Activated CD4-positive, alpha-beta T cell treated with anti-CD3 and anti-CD28 coated beads for 24 hours (primary cell): ENCODE results near the gene AFF3.
"Not testable (repeated sequence)": the region's sequence is repeated elsewhere in the genome, so short reads cannot be mapped to it uniquely, and the experiment has no call there.

Experiments
- DNase-seq, 2 donors: peaks; one replicate each; pipeline ENCODE4 v3.0.0-alpha.2; 2020; ENCODE audit warnings: low read depth in 2 of 2

AFF3 gene

DNA sequence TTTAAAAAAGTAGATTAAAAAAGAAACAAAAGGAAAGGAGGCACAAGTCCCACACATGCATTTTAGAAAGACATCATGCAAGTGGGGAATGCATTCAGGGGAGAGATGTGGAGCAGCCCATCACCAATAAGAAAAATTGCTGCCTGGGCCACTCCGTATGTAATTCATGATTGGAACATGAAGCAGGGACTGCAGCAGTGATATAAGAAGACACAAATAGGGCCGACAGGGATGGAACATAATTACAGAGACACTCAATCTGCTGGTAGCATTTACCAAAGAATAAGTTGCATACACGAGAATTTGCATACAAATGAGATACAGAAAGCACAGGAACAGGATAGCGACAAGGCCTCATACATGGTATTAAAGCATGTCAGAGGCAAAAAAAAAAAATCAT lies 6.5 kb upstream of the AFF3 start:
- DNase-seq: no peak

DNA sequence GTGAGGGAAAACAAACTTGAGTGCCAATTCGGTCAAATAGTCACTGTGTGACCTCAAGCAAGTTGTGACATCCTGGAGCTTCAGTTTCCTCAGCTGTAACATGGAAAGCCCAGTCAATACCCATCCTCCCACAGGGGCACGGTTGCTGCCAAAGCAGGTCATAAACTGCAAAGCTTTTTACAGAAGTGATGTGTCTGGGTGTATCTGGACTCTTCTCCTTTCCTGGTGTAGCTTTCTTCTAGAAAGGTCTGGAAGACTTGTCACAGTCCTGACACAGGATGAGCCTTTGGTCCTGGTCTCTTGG lies 4.2 kb upstream of the AFF3 start:
- no peak for DNase-seq

DNA sequence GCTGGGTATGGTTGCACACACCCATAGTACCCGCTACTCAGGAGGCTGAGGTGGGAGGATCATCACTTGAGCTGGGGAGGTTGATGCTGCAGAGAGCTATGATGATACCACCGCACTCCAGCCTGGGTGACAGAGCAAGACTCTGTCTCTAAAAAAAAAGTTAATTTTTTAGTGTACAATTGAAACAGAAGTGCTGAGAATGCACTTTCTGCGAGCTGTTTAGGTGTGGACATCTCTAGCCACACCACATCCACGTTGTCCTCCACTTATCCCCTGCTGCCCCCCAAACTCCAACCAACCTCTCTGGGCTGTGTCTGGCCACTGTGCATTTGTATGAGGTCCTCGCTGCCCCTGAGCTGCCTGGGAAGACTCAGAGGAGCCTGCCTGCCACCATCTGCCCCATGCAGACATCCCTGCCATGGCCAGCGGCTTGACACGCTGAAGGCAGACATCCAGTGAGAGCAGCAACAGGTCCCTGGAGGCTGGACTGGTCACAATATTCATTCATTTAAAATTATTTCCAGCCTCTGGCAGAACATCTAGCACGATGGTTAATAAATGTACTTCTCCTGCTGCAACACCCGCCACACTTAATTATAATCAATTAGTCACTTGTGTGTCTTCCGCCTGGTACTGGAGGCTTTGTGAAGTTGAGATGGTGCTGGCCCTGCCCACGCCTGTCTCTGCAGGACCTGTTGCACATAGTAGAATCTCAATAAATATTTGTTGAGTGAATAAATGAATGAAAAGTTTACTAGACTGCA lies 3.7 kb upstream of the AFF3 start:
- DNase-seq: no peak

DNA sequence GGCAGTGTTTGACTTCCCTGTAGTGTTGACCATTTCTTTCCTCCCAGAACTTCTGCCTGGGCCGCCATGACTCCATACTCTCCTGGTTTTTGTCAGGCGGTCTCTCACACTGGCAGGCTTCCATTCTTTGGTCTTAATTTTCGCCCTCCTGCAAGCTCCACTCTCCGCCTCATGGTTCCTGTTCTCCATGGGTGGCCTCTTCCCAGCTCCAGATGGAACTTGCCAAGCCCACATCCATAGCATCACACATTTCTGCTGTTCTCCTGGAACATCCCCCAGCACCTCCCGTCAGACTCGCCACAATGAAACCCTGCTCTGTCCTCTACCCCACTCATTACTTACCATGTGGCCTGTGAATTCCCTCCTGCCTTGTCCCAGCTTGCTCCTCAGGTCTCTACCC lies 896 bp upstream of the AFF3 start:
- DNase-seq: no peak

DNA sequence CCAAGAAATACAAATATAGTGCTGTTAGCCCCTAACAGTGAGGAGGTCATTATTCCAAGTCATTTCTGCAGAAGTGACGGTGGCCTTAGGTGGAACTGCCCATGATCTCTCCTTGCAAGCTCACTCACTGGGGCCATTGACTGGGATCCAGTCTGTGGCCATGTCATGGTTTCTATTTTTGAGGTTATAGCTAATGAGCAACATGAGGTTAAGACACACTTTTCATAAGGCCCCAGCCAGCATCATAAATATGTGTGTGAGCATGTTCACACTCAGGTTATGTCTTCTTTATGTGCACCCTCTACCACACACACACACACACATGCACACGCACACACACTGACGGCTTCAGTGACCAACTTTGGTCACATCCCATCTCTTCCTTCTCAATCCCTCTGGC lies 484 bp downstream of the AFF3 start:
- no peak for DNase-seq

GRCh38 chr2:100140582-100140981 lies 1.8 kb downstream of the AFF3 start:
- DNase-seq: no peak

- DNase-seq: no peak
Observed at GRCh38 chr2:100137866-100138570, 4.4 kb downstream of the AFF3 start.

DNA sequence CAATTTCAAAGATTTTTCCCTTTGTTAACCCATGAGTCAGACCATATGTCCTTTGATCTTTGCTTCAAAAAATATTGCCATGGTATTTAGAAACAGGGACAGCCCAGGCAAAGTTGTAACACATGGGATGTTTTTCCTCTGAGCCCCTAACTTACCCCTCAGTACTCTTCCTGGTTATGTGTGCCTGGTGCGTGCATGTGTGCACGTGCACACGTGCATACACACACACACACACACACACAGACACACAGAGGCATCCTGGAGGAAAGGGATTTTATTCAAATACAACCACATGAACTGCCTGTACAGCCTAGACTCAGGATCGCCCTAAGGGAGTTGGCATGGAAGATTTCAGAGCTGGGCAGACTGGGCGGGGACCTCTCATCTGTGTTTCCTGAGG lies 5.1 kb downstream of the AFF3 start:
- no peak for DNase-seq

- no peak for DNase-seq
Observed at GRCh38 chr2:100136310-100136709, 6.1 kb downstream of the AFF3 start.

DNA sequence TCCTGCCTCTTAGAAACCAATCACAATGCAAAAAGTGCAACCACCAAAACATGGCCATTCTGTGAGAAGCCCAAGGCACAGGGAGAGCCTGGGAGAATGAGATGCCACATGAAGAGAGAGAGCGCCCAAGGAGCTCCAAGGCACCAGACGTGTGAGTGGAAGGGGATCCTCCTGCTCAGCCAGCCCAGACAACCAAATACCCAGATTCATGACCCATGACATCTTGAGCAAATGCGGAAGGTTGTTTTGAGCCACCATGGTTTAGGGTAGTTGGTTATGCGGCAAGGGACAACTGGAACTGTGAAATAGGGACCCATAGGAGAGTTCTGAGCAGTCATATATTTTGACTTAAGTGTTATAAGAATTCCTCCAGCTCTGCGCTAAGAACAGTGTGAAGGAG lies 7.0 kb downstream of the AFF3 start:
- no peak for DNase-seq

GRCh38 chr2:100130595-100131391 lies 11.6 kb downstream of the AFF3 start:
- DNase-seq: no peak

GRCh38 chr2:100126897-100127401 lies 15.4 kb downstream of the AFF3 start:
- no peak for DNase-seq

GRCh38 chr2:100126201-100126600 lies 16.2 kb downstream of the AFF3 start:
- DNase-seq: no peak

- no peak for DNase-seq
Observed at GRCh38 chr2:100125626-100126025, 16.8 kb downstream of the AFF3 start.

GRCh38 chr2:100124761-100125160 lies 17.6 kb downstream of the AFF3 start:
- no peak for DNase-seq

- DNase-seq: no peak
Observed at GRCh38 chr2:100121124-100121718, 21.2 kb downstream of the AFF3 start.

- DNase-seq: no peak
Observed at GRCh38 chr2:100119235-100119634, 23.2 kb downstream of the AFF3 start.

- no peak for DNase-seq
Observed at GRCh38 chr2:100113990-100114433, 28.4 kb downstream of the AFF3 start.

DNA sequence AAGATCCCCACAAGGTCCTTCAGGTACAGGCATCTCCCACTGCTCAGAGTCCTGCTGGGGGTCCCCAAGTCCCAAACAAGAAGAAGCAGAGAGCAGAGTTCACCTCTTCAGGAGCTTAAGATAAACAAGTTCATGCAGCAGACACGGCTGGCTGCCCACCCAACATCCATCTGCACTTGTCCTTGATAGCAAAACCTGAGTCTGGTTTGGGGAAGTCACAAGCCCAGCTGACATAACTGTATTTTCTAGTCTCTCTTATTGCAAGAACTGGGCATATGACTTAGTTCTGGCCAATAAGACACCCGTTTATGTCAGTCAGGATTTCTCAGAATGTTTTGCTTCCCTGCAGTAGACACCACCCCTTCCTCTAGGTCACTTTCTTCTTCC lies 31.8 kb downstream of the AFF3 start:
- DNase-seq: no peak

DNA sequence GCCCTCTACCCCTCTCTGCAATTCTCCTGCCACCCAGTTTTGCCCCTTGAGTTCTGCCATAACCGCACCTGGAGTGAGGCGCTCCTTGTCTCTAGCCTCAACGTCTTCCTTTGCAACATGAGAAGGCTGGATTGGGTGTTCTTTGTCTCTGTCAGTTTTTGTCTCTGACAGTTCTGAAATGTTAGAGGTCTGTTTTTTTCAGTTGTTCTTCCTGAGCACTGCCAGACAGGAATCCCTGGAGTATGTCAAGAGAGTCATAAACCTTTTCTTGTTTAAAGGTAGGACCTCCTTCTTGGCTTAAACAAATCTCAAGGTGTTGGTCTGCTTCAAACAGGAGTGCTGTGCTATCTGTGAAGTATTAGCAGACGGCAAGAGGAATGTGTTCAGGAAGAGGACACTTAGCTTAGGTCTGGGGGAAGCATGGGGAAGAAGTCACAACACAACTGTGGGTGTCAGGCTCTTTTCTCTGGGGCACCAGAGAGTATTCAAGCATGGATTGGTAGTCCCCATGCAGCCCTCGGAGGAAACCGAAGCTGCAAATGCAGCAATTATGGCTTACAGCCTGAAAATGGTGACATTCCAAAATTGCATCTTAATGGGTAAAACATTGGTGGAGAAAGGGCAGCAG lies 32.3 kb downstream of the AFF3 start:
- DNase-seq: no peak

GRCh38 chr2:100108648-100109020 lies 33.8 kb downstream of the AFF3 start:
- DNase-seq: not testable (repeated sequence)
